Endothelial cell of umbilical vein (primary cell): ENCODE data around the gene SHISA6. TPM values are rescaled to one million over a fixed set of nuclear protein-coding genes. Genes with fewer than 3 reads are reported as not detected.

Experiments
- BruUV-seq: library from RNA; stranded (reverse); fragments of 400-500 nt; replicated peaks from 2 replicates; lab custom pipeline; 2021; lab: Mats Ljungman, UMichigan
- CTCF ChIA-PET: fragments of 300-600, 350-600 bp; sonication (Branson Sonifier 250); formaldehyde crosslinking; loops from one replicate; lab custom pipeline; 2021; ENCODE audit warnings: antibody characterized with exemption, inconsistent platforms; lab: Charles Lee
- POLR2A ChIA-PET: fragments of 300-600, 350-600 bp; sonication (Branson Sonifier 250); formaldehyde crosslinking; loops from one replicate; lab custom pipeline; 2021; ENCODE audit warnings: antibody characterized with exemption, inconsistent platforms; lab: Charles Lee
- DNase-seq: peaks from one replicate; pipeline ENCODE4 v3.0.0-alpha.2; 2011; ENCODE audit warnings: low read depth, low spot score
- FAIRE-seq: peaks from 2 replicates; lab custom pipeline; 2011; peaks lifted over from hg19 to GRCh38; lab: Jason Lieb, UNC
- H2AFZ ChIP-seq: 2 replicates; pipeline ENCODE4 v1.6.0; 2012; ENCODE audit warnings: low read depth, low read length, control low read depth, inconsistent platforms
- H3K27ac ChIP-seq: 2 replicates; pipeline ENCODE4 v1.5.1; 2011; ENCODE audit warnings: low read depth, mild to moderate bottlenecking, control low read depth, low read length, moderate library complexity; ENCODE audit not compliant: insufficient read depth
- H3K27me3 ChIP-seq, 2 experiments: 2 replicates each; pipeline versions ENCODE4 v1.6.0 to v1.6.1; 2011; ENCODE audit warnings: low read length in 2 of 2, mixed read lengths in 1 of 2; ENCODE audit not compliant: control insufficient read depth in 2 of 2, insufficient read depth in 2 of 2
- H3K36me3 ChIP-seq, 2 experiments: 2 replicates in 1 of 2; 3 replicates in 1 of 2; pipeline ENCODE4 v1.5.1; 2011; ENCODE audit warnings: low read length in 2 of 2, mild to moderate bottlenecking in 1 of 2, moderate library complexity in 1 of 2; ENCODE audit not compliant: control insufficient read depth in 2 of 2, insufficient read depth in 2 of 2; ENCODE audit errors: extremely low read depth in 1 of 2
- H3K4me1 ChIP-seq: 3 replicates; pipeline ENCODE4 v1.5.1; 2011; ENCODE audit warnings: mild to moderate bottlenecking, low read length; ENCODE audit not compliant: control insufficient read depth, insufficient read depth; ENCODE audit errors: extremely low read depth
- H3K4me2 ChIP-seq: 2 replicates; pipeline ENCODE4 v1.6.1; 2011; ENCODE audit warnings: low read length, control low read depth, mixed read lengths; ENCODE audit not compliant: insufficient read depth
- H3K4me3 ChIP-seq, 3 experiments: fragments of 200-600 bp in 1 of 3; sonication (generic), shearing (Covaris generic) in 1 of 3; replicated peaks in 1 of 3; 2 replicates each; pipeline ENCODE4 v1.5.1; 2011 to 2016; ENCODE audit warnings: control low read depth in 3 of 3, low read length in 3 of 3, mild to moderate bottlenecking in 2 of 3, inconsistent platforms in 1 of 3, low read depth in 1 of 3, moderate library complexity in 1 of 3; ENCODE audit not compliant: insufficient read depth in 1 of 3
- H3K79me2 ChIP-seq: 2 replicates; pipeline ENCODE4 v1.6.0; 2012; ENCODE audit warnings: low read length, inconsistent platforms; ENCODE audit not compliant: control insufficient read depth, insufficient read depth
- H3K9ac ChIP-seq: replicated peaks from 2 replicates; pipeline ENCODE3; 2011; ENCODE audit warnings: low read length, control low read depth; ENCODE audit not compliant: insufficient read depth; ENCODE audit errors: extremely low read depth
- H3K9me1 ChIP-seq: replicated peaks from 3 replicates; pipeline ENCODE4 v1.6.0; 2011; ENCODE audit warnings: mild to moderate bottlenecking, low read length; ENCODE audit not compliant: control insufficient read depth, insufficient read depth; ENCODE audit errors: extremely low read depth
- H3K9me3 ChIP-seq: replicated peaks from 2 replicates; pipeline ENCODE4 v1.5.1; 2012; ENCODE audit warnings: low read length, inconsistent platforms; ENCODE audit not compliant: control insufficient read depth, insufficient read depth
- H4K20me1 ChIP-seq: replicated peaks from 2 replicates; pipeline ENCODE3; 2011; ENCODE audit warnings: mild to moderate bottlenecking, low read length; ENCODE audit not compliant: control insufficient read depth, insufficient read depth; ENCODE audit errors: extremely low read depth
- CTCF ChIP-seq, 2 donors: IDR thresholded peaks; 1 replicate in 1 of 2; 2 replicates in 1 of 2; pipeline ENCODE4 v1.5.1; 2011; ENCODE audit warnings: low read length in 2 of 2, mild to moderate bottlenecking in 2 of 2, moderate library complexity in 2 of 2, control low read depth in 1 of 2, inconsistent platforms in 1 of 2, low read depth in 1 of 2; ENCODE audit not compliant: insufficient read depth in 1 of 2; ENCODE audit errors: extremely low read depth in 1 of 2
- FOS ChIP-seq: IDR thresholded peaks from 2 replicates; pipeline ENCODE4 v1.6.1; 2011; ENCODE audit warnings: mild to moderate bottlenecking, low read length, moderate library complexity, borderline replicate concordance; ENCODE audit not compliant: insufficient read depth
- GATA2 ChIP-seq: IDR thresholded peaks from 2 replicates; pipeline ENCODE4 v1.7.0; 2011; ENCODE audit warnings: low read depth, mild to moderate bottlenecking, moderate library complexity, mixed read lengths, low read length; ENCODE audit not compliant: insufficient read length, insufficient read depth
- JUN ChIP-seq: IDR thresholded peaks from 2 replicates; pipeline ENCODE4 v1.6.1; 2011; ENCODE audit warnings: borderline replicate concordance, low read depth; ENCODE audit not compliant: insufficient read length, insufficient read depth
- MYC ChIP-seq: IDR thresholded peaks from one replicate; pipeline ENCODE4 v1.6.1; 2011; ENCODE audit warnings: mild to moderate bottlenecking, low read depth, low read length
- POLR2A ChIP-seq: IDR thresholded peaks from 2 replicates; pipeline ENCODE4 v1.6.1; 2012; ENCODE audit warnings: low read depth, mild to moderate bottlenecking, control low read depth, low read length
- POLR2AphosphoS5 ChIP-seq: IDR thresholded peaks from 2 replicates; pipeline ENCODE4 v1.6.1; 2012; ENCODE audit warnings: low read depth, mild to moderate bottlenecking, control low read depth, low read length, moderate library complexity; ENCODE audit not compliant: insufficient read depth
- dilution Hi-C: fragments of 300-500 bp; cut with MboI; formaldehyde crosslinking; loops from one replicate; pipeline ENCODE4 v1.15.0; 2019; ENCODE audit warnings: low sequenced_read_pairs; ENCODE audit not compliant: extremely low pct_ligation_motif_present
- intact Hi-C: fragments of 100-400 bp; cut with micrococcal nuclease; formaldehyde crosslinking; loops from one replicate; pipeline ENCODE4 v1.10.0; 2022
- polyA plus RNA-seq, 4 experiments: library from polyadenylated mRNA; depleted of rRNA in 3 of 4; stranded (reverse) in 3 of 4; unstranded in 1 of 4; fragments of >200 nt; gene quantifications; 2 replicates each; pipeline versions ENCODE4 v1.2.1 to v1.2.3, GENCODE V29; 2011 to 2012; ENCODE audit warnings: missing spikeins in 1 of 4
- total RNA-seq: library from RNA; stranded (reverse); gene quantifications from 2 replicates; pipeline ENCODE4 v1.2.3, GENCODE V29; 2021

Gene SHISA6
- total and polyA plus RNA-seq, 2 donors (not counting 3 experiments of a cell fraction or from before 2014, with no cell fraction given) = not detected

- POLR2A ChIA-PET = no interaction called here
Observed at GRCh38 chr17:11212792-11213191, 28.2 kb upstream of the SHISA6 start.

More at GRCh38 chr17:11212792-11213191, 28.2 kb upstream of the SHISA6 start:
- H3K4me3 ChIP-seq = no peak overlapping the region
- peaks cover 6% of the 10 kb centered on the region for H3K9me3 ChIP-seq
- H3K36me3 ChIP-seq = no peaks in the 10 kb centered on the region
- intact Hi-C loops = no loop called here
- H2AFZ ChIP-seq = no peak overlapping the region
- DNase-seq = no peak
- no peak overlapping the region for H3K9ac ChIP-seq
- no peak for FAIRE-seq
- no peaks in the 10 kb centered on the region for H3K79me2 ChIP-seq
- no peaks in the 10 kb centered on the region for H3K4me1 ChIP-seq
- no peaks in the 10 kb centered on the region for H4K20me1 ChIP-seq
- H3K9me1 ChIP-seq = no peaks in the 10 kb centered on the region
- no TSS peak for BruUV-seq
- dilution Hi-C loops = no loop called here
- H3K27ac ChIP-seq = no peak overlapping the region
- CTCF ChIA-PET = no interaction called here
- H3K4me2 ChIP-seq = no peak overlapping the region
- no peaks in the 10 kb centered on the region for H3K27me3 ChIP-seq
- no peak for TF ChIP-seq GATA2
- no peak for TF ChIP-seq JUN
- TF ChIP-seq POLR2A = no peak
- no peak for TF ChIP-seq MYC
- no peak for TF ChIP-seq POLR2AphosphoS5
- TF ChIP-seq FOS = no peak
- TF ChIP-seq CTCF (IDR thresholded peaks at IDR 0.05; ENCODE audit: extremely low read depth in 1 of 2, insufficient read depth in 1 of 2, low read depth in 1 of 2, low read length in 2 of 2) = no peak
